ENCODE measurements around the gene ESD.

- TF ChIP-seq, protein P1, sequence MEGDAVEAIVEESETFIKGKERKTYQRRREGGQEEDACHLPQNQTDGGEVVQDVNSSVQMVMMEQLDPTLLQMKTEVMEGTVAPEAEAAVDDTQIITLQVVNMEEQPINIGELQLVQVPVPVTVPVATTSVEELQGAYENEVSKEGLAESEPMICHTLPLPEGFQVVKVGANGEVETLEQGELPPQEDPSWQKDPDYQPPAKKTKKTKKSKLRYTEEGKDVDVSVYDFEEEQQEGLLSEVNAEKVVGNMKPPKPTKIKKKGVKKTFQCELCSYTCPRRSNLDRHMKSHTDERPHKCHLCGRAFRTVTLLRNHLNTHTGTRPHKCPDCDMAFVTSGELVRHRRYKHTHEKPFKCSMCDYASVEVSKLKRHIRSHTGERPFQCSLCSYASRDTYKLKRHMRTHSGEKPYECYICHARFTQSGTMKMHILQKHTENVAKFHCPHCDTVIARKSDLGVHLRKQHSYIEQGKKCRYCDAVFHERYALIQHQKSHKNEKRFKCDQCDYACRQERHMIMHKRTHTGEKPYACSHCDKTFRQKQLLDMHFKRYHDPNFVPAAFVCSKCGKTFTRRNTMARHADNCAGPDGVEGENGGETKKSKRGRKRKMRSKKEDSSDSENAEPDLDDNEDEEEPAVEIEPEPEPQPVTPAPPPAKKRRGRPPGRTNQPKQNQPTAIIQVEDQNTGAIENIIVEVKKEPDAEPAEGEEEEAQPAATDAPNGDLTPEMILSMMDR (conservative IDR thresholded peaks at IDR 0.05 in 1 of 2, IDR thresholded peaks at IDR 0.05 in 1 of 2; ENCODE audit: extremely low read depth in 1 of 2, insufficient read depth in 1 of 2, low read depth in 1 of 2, low read length in 2 of 2): no peak
- TF ChIP-seq EZH2 (IDR thresholded peaks at IDR 0.05; ENCODE audit: borderline replicate concordance, low read length): no peak
Observed at GRCh38 chr13:46782691-46783090, 14.3 kb downstream of the ESD start.

Data from mammary epithelial cell (primary cell).